Parathyroid adenoma (tissue), 2 donors: ENCODE results near the gene ZBTB7A.
"Not testable (repeated sequence)": the region's sequence is repeated elsewhere in the genome, so short reads cannot be mapped to it uniquely, and the experiment has no call there.

Experiments
- H2AFZ ChIP-seq: fragments of 300-600 bp; sonication (generic); one replicate; pipeline ENCODE4 v1.7.0; 2017; ENCODE audit warnings: antibody characterized with exemption, mild to moderate bottlenecking
- H3K27ac ChIP-seq: fragments of 300-600 bp; sonication (generic); one replicate; pipeline ENCODE4 v1.7.0; 2017
- H3K27me3 ChIP-seq: fragments of 300-600 bp; sonication (generic); one replicate; pipeline ENCODE4 v1.7.0; 2017; ENCODE audit warnings: low read length; ENCODE audit not compliant: control insufficient read depth, insufficient read depth
- H3K36me3 ChIP-seq: fragments of 300-600 bp; sonication (generic); one replicate; pipeline ENCODE4 v1.7.0; 2017; ENCODE audit warnings: low read length; ENCODE audit not compliant: control insufficient read depth, insufficient read depth
- H3K4me1 ChIP-seq: fragments of 300-600 bp; sonication (generic); one replicate; pipeline ENCODE4 v1.7.0; 2017; ENCODE audit warnings: control low read depth
- H3K4me2 ChIP-seq: fragments of 300-600 bp; sonication (generic); one replicate; pipeline ENCODE4 v1.7.0; 2017; ENCODE audit warnings: low read length
- H3K4me3 ChIP-seq: fragments of 300-600 bp; sonication (generic); one replicate; pipeline ENCODE4 v1.7.0; 2017; ENCODE audit warnings: low read depth, low read length
- H3K79me2 ChIP-seq: fragments of 300-600 bp; sonication (generic); one replicate; pipeline ENCODE4 v1.7.0; 2017; ENCODE audit warnings: control low read depth
- H3K9ac ChIP-seq: fragments of 300-600 bp; sonication (generic); one replicate; pipeline ENCODE4 v1.7.0; 2017; ENCODE audit warnings: mild to moderate bottlenecking
- H3K9me3 ChIP-seq: fragments of 300-600 bp; sonication (generic); one replicate; pipeline ENCODE4 v1.7.0; 2017; ENCODE audit warnings: low read length; ENCODE audit not compliant: control insufficient read depth
- TF ChIP-seq, protein P1 (sequence below): fragments of 300-600 bp; sonication (generic); IDR thresholded peaks from one replicate; pipeline ENCODE4 v1.7.0; 2017; ENCODE audit warnings: antibody characterized with exemption, mild to moderate bottlenecking
- donor health status: primary hyperparathyroidism.

The ZBTB7A gene

DNA sequence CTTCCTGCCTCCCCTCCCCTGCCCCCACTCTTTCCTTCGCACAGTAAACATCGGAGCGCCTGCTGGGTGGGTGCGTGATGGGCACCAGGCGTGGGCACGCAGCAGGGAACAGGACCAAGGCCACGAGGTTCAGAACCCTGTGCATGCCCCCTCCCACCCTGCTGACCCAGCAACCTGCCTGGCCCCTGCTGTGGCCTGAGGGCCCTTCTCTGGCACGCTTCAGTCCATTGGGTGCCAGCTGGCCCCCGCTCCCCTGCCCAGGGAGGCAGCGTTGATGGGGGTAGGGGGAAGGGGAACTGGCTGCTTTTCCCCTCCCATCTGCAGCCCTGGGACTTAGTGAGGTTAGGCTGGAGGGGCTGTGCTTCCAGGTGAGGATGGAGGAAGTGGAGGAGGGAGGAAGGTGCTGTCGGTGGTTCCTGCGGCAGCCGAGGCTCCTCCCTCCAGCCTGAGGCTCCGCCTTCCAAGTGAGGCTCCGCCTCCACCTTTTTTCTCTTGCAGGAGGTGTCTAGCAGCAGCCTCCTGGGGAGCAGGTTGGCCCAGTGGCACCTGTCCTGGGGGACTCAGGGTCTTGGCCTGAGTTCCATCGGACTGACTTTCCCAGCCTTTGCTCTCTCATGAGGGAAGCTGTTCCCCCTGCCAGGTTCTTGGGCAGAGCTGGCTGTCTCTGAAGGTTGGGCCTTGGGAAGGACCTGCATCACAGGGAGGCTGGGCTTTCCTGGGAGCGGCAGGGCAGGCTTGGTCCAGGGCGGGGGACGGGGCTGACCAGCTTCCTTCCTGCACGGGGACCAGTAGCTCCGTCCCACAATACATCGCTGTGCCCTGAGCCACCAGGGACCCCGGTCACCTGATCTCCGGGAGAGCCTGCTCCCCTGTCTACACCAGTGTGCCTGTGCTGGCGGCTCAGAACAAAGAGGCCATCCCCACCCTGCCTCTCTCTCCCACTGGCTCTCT lies 51.9 kb downstream of the ZBTB7A start:
- Histone ChIP-seq H3K36me3 (no peaks in the 10 kb centered on the region), H3K27ac (no peak overlapping the region), H3K27me3 (no peaks in the 10 kb centered on the region), H3K4me2 (no peak overlapping the region), H3K4me3 (no peak overlapping the region), H2AFZ (no peak overlapping the region), H3K4me1 (no peaks in the 10 kb centered on the region), H3K9me3 (no peaks in the 10 kb centered on the region), H3K9ac (no peak overlapping the region), H3K79me2 (peaks cover 69% of the 10 kb centered on the region)
- TF ChIP-seq, protein P1, sequence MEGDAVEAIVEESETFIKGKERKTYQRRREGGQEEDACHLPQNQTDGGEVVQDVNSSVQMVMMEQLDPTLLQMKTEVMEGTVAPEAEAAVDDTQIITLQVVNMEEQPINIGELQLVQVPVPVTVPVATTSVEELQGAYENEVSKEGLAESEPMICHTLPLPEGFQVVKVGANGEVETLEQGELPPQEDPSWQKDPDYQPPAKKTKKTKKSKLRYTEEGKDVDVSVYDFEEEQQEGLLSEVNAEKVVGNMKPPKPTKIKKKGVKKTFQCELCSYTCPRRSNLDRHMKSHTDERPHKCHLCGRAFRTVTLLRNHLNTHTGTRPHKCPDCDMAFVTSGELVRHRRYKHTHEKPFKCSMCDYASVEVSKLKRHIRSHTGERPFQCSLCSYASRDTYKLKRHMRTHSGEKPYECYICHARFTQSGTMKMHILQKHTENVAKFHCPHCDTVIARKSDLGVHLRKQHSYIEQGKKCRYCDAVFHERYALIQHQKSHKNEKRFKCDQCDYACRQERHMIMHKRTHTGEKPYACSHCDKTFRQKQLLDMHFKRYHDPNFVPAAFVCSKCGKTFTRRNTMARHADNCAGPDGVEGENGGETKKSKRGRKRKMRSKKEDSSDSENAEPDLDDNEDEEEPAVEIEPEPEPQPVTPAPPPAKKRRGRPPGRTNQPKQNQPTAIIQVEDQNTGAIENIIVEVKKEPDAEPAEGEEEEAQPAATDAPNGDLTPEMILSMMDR = no peak

DNA sequence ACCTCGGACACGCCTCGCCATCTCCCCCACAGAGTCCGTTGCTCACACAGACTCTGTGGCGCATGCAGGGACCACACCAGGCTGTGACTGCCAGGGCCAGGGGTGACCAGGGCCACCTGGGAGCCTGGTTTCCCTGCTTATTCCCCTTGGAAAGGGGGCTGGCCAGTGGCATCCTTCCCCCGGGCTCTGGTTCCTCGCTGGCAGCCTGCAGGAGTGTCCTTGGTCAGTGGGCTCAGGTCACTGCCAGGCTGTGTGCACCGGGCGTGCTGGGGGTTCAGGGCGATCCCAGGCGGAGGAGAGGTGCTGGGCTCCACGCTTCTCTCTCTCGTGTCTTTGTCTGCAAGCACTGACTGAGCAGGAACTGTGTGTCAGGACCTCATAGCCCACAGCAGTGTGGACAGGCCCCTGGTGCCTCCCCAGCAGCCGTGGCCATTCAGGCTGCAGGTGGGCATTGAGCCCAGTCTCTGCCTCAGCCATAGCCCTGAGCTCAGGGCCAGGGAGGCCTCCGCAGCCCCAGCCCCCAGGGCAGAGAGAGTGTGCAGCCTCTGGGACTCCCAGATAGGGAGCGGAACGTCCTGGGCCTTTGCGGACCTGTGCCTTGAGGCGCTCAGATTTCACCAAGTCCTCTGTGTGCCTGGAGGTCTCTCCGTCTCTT lies 52.7 kb downstream of the ZBTB7A start:
- no peaks in the 10 kb centered on the region for H3K36me3 ChIP-seq

DNA sequence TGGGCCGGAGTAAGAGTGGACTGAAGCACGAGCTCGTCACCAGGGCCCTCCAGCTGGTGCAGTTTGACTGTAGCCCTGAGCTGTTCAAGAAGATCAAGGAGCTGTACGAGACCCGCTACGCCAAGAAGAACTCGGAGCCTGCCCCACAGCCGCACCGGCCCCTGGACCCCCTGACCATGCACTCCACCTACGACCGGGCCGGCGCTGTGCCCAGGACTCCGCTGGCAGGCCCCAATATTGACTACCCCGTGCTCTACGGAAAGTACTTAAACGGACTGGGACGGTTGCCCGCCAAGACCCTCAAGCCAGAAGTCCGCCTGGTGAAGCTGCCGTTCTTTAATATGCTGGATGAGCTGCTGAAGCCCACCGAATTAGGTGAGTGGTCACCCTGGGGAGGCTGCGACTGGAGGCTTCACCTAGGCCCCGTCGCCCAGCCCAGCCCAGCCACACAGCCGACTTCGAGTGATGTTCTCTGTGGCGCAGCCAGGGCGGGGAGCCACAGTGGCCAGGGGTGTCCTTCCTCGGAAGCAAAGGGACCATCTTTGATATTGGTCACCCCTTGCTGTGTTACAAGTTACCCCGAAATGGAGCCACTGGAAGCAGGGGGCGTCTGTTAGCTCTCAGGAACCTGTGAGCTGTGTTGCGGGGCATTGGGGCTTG lies 53.6 kb downstream of the ZBTB7A start:
- Histone ChIP-seq H3K4me3 (no peak overlapping the region), H2AFZ (no peak overlapping the region), H3K27ac (no peak overlapping the region), H3K79me2 (peaks cover 80% of the 10 kb centered on the region), H3K9ac (no peak overlapping the region), H3K9me3 (no peaks in the 10 kb centered on the region), H3K4me2 (no peak overlapping the region), H3K27me3 (no peaks in the 10 kb centered on the region), H3K4me1 (peaks cover 9% of the 10 kb centered on the region), H3K36me3 (no peaks in the 10 kb centered on the region)
- TF ChIP-seq, protein P1 = no peak

More for the DNA sequence above, 52.7 kb downstream of the ZBTB7A start:
- Histone ChIP-seq H3K4me3 (no peak overlapping the region), H3K4me2 (no peak overlapping the region), H3K9ac (no peak overlapping the region), H3K79me2 (peaks cover 74% of the 10 kb centered on the region), H3K9me3 (no peaks in the 10 kb centered on the region), H3K27me3 (no peaks in the 10 kb centered on the region), H2AFZ (no peak overlapping the region), H3K4me1 (peaks cover 2% of the 10 kb centered on the region), H3K27ac (no peak overlapping the region)
- TF ChIP-seq, protein P1 = no peak

DNA sequence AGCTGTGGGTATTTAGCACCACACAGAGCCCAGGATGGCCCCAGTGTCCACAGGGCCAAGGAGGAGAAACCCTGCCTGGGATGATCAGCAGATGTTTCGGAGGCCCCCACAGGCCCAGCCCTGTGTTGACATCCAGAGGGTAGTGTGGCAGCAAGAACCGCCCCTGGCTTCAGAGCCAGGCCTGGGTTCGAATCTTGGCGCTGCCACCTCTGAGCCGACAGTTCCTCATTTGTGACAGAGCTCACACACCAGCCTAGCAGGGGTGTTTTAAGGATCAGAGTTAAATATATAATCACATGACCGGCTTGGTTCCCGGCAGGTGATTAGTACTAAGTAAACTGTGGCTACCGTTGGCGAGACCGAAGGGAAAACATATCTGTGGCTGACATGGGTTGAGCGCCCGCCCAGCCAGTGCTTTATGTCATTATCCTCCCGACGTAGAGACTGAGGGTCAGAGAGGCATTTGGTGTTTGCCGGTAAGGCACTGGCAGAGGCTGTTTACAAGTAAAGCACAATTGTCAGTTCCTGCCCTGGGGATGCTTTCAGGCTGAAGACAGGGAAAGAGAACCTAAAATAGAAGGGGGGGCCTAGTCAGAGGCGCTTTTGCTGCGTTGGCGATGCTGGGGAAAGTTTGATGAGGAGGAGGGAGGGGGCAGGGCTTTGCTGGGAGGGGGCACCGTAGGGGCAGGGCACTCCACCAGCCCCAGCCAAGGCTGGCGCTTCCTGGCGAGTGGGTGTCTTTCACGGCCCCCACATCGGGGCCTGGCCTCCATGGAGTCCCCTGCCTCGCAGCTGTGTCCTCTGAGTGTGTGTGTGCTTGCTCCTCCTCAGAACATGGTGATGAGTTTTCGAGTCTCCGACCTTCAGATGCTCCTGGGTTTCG lies 54.4 kb downstream of the ZBTB7A start:
- no peak overlapping the region for H3K27ac ChIP-seq
- H3K4me3 ChIP-seq = no peak overlapping the region
- no peak overlapping the region for H3K4me2 ChIP-seq
- no peaks in the 10 kb centered on the region for H3K36me3 ChIP-seq
- H3K27me3 ChIP-seq = no peaks in the 10 kb centered on the region
- H3K9ac ChIP-seq = no peak overlapping the region
- H3K4me1 ChIP-seq = peaks cover 9% of the 10 kb centered on the region
- no peak overlapping the region for H2AFZ ChIP-seq
- TF ChIP-seq, protein P1 = no peak
- H3K9me3 ChIP-seq = no peaks in the 10 kb centered on the region
- peaks cover 82% of the 10 kb centered on the region for H3K79me2 ChIP-seq

DNA sequence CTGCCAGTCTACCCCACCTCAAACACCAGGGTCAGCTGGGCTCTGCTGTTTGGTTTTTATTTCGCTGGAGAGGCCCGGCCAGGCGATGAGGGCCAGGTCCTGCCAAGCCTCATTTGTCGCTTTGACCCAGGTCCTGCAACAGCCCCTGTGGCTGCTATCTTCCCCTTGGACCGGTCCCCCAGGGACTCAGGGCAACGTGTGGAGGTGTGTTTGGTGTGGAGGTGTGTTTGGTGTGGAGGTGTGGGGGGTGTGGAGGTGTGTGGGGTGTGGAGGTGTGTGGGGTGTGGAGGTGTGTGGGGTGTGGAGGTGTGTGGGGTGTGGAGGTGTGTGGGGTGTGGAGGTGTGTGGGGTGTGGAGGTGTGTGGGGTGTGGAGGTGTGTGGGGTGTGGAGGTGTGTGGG lies 55.3 kb downstream of the ZBTB7A start:
- peaks cover 75% of the 10 kb centered on the region for H3K79me2 ChIP-seq
- not testable (repeated sequence) for H3K9me3 ChIP-seq, H3K27ac ChIP-seq, H2AFZ ChIP-seq, H3K36me3 ChIP-seq, H3K4me2 ChIP-seq, H3K4me1 ChIP-seq, H3K4me3 ChIP-seq, H3K9ac ChIP-seq, H3K27me3 ChIP-seq
